Activated gamma-delta T cell (primary cell): Measurements from ENCODE around the gene BCS1L.
"Not testable (repeated sequence)": the region's sequence is repeated elsewhere in the genome, so short reads cannot be mapped to it uniquely, and the experiment has no call there.

Experiments used
- DNase-seq: peaks from one replicate; lab custom pipeline; 2025; lab: John Stamatoyannopoulos, UW

The BCS1L gene

GRCh38 chr2:218659988-218660358 lies 490 bp downstream of the BCS1L start:
- DNase-seq, result no peak

GRCh38 chr2:218662377-218662776 lies 2.9 kb downstream of the BCS1L start:
- DNase-seq, result no peak

GRCh38 chr2:218662827-218663226 lies 3.3 kb downstream of the BCS1L start:
- no peak for DNase-seq

GRCh38 chr2:218663901-218664300 lies 4.4 kb downstream of the BCS1L start:
- no peak for DNase-seq

- no peak for DNase-seq
Measured at GRCh38 chr2:218664653-218665052, 5.2 kb downstream of the BCS1L start.

GRCh38 chr2:218671097-218671653 lies 11.7 kb downstream of the BCS1L start:
- no peak for DNase-seq

GRCh38 chr2:218671654-218672566 lies 12.4 kb downstream of the BCS1L start, which contains the start of the genes RNF25 and STK36:
RNF25 (minus strand) TSS chr2:218672002; CDS start chr2:218671970, 32 bp downstream.
STK36 (plus strand) TSS chr2:218672086; CDS start chr2:218672830, 744 bp downstream.
- peak; percentile 47 for DNase-seq

GRCh38 chr2:218679119-218679518 lies 19.6 kb downstream of the BCS1L start:
- no peak for DNase-seq

GRCh38 chr2:218680061-218680460 lies 20.6 kb downstream of the BCS1L start:
- DNase-seq, result no peak

- DNase-seq, result not testable (repeated sequence)
Measured at GRCh38 chr2:218687400-218688060, 28.0 kb downstream of the BCS1L start.

- no peak for DNase-seq
Measured at GRCh38 chr2:218691234-218691633, 31.8 kb downstream of the BCS1L start.

- DNase-seq, result no peak
Measured at GRCh38 chr2:218694405-218695145, 35.1 kb downstream of the BCS1L start.

GRCh38 chr2:218698885-218699284 lies 39.4 kb downstream of the BCS1L start:
- no peak for DNase-seq

GRCh38 chr2:218701806-218702205 lies 42.3 kb downstream of the BCS1L start:
- DNase-seq, result no peak

GRCh38 chr2:218703341-218703740 lies 43.9 kb downstream of the BCS1L start:
- no peak for DNase-seq

GRCh38 chr2:218708086-218708485 lies 48.6 kb downstream of the BCS1L start:
- DNase-seq, result no peak

- no peak for DNase-seq
Measured at GRCh38 chr2:218709908-218710307, 50.4 kb downstream of the BCS1L start.

- no peak for DNase-seq
Measured at GRCh38 chr2:218710334-218710686, 50.8 kb downstream of the BCS1L start.

- peak; percentile 99 for DNase-seq
Measured at GRCh38 chr2:218710687-218711549, 51.4 kb downstream of the BCS1L start, which contains the start of gene TTLL4. TTLL4 (plus strand) TSS chr2:218710835; CDS start chr2:218737677, 26,842 bp downstream.

- no peak for DNase-seq
Measured at GRCh38 chr2:218711550-218711929, 52.1 kb downstream of the BCS1L start.
